HepG2 (cell line): ENCODE measurements around the gene TSPAN5.

ENCODE experiments used
- KDM5A ChIP-seq: fragments of 200-600 bp; sonication (generic); IDR thresholded peaks from 2 replicates; pipeline ENCODE4 v1.7.0; 2018; ENCODE audit warnings: antibody characterized with exemption, mild to moderate bottlenecking, low read length, borderline replicate concordance
- MYC ChIP-seq: sonication (generic); formaldehyde crosslinking; IDR thresholded peaks from 2 replicates; pipeline ENCODE4 v1.9.0; 2021; ENCODE audit warnings: missing genetic modification reagents, borderline replicate concordance
- ZNF550 ChIP-seq: sonication (generic); formaldehyde crosslinking; IDR thresholded peaks from 2 replicates; pipeline ENCODE4 v1.4.0; 2020; ENCODE audit warnings: mild to moderate bottlenecking, missing genetic modification reagents, borderline replicate concordance
- TF ChIP-seq, protein P1 (sequence below): sonication (generic); formaldehyde crosslinking; IDR thresholded peaks from 2 replicates; pipeline ENCODE4 v1.5.0; 2020; ENCODE audit warnings: mild to moderate bottlenecking, missing genetic modification reagents, moderate library complexity
- TF ChIP-seq, protein P2 (sequence below): sonication (generic); formaldehyde crosslinking; IDR thresholded peaks from 2 replicates; pipeline ENCODE4 v1.4.0; 2020; ENCODE audit warnings: missing genetic modification reagents

DNA sequence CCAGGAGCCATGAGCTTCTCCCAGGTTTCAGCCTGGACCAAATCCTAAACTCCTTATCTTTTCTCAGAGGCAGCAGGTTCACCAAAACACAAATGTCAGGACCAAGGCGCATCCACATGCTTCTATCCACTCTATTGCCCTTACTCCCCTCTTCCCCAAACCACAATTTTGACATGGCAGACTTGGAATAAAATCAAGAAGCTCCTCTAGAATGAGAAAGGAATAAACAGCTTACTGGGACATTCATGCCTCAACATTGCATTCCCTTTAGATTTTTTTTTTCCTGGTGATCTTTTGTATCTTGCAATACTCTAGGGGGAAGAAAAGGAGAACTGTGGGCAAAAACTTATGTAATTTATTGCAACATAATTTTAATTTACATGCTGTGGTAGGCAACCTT lies 119.1 kb downstream of the TSPAN5 start:
- TF ChIP-seq, protein P1, sequence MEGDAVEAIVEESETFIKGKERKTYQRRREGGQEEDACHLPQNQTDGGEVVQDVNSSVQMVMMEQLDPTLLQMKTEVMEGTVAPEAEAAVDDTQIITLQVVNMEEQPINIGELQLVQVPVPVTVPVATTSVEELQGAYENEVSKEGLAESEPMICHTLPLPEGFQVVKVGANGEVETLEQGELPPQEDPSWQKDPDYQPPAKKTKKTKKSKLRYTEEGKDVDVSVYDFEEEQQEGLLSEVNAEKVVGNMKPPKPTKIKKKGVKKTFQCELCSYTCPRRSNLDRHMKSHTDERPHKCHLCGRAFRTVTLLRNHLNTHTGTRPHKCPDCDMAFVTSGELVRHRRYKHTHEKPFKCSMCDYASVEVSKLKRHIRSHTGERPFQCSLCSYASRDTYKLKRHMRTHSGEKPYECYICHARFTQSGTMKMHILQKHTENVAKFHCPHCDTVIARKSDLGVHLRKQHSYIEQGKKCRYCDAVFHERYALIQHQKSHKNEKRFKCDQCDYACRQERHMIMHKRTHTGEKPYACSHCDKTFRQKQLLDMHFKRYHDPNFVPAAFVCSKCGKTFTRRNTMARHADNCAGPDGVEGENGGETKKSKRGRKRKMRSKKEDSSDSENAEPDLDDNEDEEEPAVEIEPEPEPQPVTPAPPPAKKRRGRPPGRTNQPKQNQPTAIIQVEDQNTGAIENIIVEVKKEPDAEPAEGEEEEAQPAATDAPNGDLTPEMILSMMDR (CRISPR knock-in tag): no peak
- TF ChIP-seq MYC: no peak
- TF ChIP-seq ZNF550: no peak
- TF ChIP-seq, protein P2, sequence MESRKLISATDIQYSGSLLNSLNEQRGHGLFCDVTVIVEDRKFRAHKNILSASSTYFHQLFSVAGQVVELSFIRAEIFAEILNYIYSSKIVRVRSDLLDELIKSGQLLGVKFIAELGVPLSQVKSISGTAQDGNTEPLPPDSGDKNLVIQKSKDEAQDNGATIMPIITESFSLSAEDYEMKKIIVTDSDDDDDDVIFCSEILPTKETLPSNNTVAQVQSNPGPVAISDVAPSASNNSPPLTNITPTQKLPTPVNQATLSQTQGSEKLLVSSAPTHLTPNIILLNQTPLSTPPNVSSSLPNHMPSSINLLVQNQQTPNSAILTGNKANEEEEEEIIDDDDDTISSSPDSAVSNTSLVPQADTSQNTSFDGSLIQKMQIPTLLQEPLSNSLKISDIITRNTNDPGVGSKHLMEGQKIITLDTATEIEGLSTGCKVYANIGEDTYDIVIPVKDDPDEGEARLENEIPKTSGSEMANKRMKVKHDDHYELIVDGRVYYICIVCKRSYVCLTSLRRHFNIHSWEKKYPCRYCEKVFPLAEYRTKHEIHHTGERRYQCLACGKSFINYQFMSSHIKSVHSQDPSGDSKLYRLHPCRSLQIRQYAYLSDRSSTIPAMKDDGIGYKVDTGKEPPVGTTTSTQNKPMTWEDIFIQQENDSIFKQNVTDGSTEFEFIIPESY (CRISPR knock-in tag): no peak
- TF ChIP-seq KDM5A: no peak
